HepG2 (cell line): Measurements from ENCODE around the gene LYZL6. TPM values are rescaled to one million over a fixed set of nuclear protein-coding genes. Genes with fewer than 3 reads are reported as not detected.

ENCODE experiments used
- AGO2 ChIP-seq: fragments of 200-400 bp; formaldehyde crosslinking; optimal IDR thresholded peaks from 2 replicates; pipeline ENCODE3; 2017; ENCODE audit warnings: mild to moderate bottlenecking, low read depth, low read length, moderate library complexity
- MZF1 ChIP-seq: sonication (generic); formaldehyde crosslinking; IDR thresholded peaks from 2 replicates; pipeline ENCODE4 v1.8.1; 2023; ENCODE audit warnings: mild to moderate bottlenecking, missing genetic modification reagents, borderline replicate concordance
- NCOA2 ChIP-seq: sonication (generic); formaldehyde crosslinking; IDR thresholded peaks from 2 replicates; pipeline ENCODE4 v1.8.0; 2022; ENCODE audit warnings: inconsistent platforms
- NFIC ChIP-seq: IDR thresholded peaks from 2 replicates; pipeline ENCODE4 v1.6.1; 2012; ENCODE audit warnings: mild to moderate bottlenecking, low read length, inconsistent platforms
- ZNF343 ChIP-seq: sonication (generic); formaldehyde crosslinking; IDR thresholded peaks from 2 replicates; pipeline ENCODE4 v1.4.0; 2020; ENCODE audit warnings: mild to moderate bottlenecking, missing genetic modification reagents
- ZNF749 ChIP-seq: sonication (generic); formaldehyde crosslinking; IDR thresholded peaks from 2 replicates; pipeline ENCODE4 v1.8.0; 2022; ENCODE audit warnings: mild to moderate bottlenecking, missing genetic modification reagents, moderate library complexity, borderline replicate concordance
- polyA plus RNA-seq, 8 experiments: library from polyadenylated mRNA; depleted of rRNA in 3 of 8; stranded (reverse) in 7 of 8; unstranded in 1 of 8; fragments of >200 nt; fragmentation: Illumina TruSeq in 4 of 8; extraction: Trizol in 4 of 8; gene quantifications; 2 replicates each; pipeline versions ENCODE4 v1.2.1 to v1.2.3, GENCODE V29; 2011 to 2016; ENCODE audit warnings: low read depth in 4 of 8, missing spikeins in 1 of 8, mixed read lengths in 1 of 8; ENCODE audit not compliant: insufficient read depth in 1 of 8
- total RNA-seq, 5 experiments: library from RNA; depleted of rRNA; stranded (reverse); fragments of >200 nt; fragmentation: Illumina TruSeq; extraction: Trizol; gene quantifications; 2 replicates each; pipeline ENCODE4 v1.2.3, GENCODE V29; 2016; ENCODE audit warnings: low read depth in 1 of 5
- TF ChIP-seq, protein P1 (sequence below): sonication (generic); formaldehyde crosslinking; IDR thresholded peaks from 2 replicates; pipeline ENCODE4 v1.8.1; 2022; ENCODE audit warnings: mild to moderate bottlenecking, missing genetic modification reagents
- TF ChIP-seq, protein P2 (sequence below): sonication (generic); formaldehyde crosslinking; conservative IDR thresholded peaks from 2 replicates; pipeline ENCODE4 v1.8.0; 2022; ENCODE audit warnings: mild to moderate bottlenecking, moderate library complexity, missing genetic modification reagents
- TF ChIP-seq, protein P3 (sequence below): sonication (generic); formaldehyde crosslinking; IDR thresholded peaks from 2 replicates; pipeline ENCODE4 v1.4.0; 2020; ENCODE audit warnings: missing genetic modification reagents
- TF ChIP-seq, protein P4 (sequence below), 2 experiments: fragments of 450-650 bp in 1 of 2; sonication (generic) in 1 of 2; formaldehyde crosslinking in 1 of 2; IDR thresholded peaks; 2 replicates each; pipeline versions ENCODE4 v1.6.1 to v1.8.0; 2016 to 2022; ENCODE audit warnings: antibody characterized with exemption in 1 of 2, mild to moderate bottlenecking in 1 of 2, missing genetic modification reagents in 1 of 2
- TF ChIP-seq, protein P5 (sequence below): sonication (generic); formaldehyde crosslinking; IDR thresholded peaks from 2 replicates; pipeline ENCODE4 v1.4.0; 2020; ENCODE audit warnings: missing genetic modification reagents

The LYZL6 gene
- total and polyA plus RNA-seq, 2 of the 13 experiments (the other 11 are each of a cell fraction or from before 2014, with no cell fraction given), result not detected

DNA sequence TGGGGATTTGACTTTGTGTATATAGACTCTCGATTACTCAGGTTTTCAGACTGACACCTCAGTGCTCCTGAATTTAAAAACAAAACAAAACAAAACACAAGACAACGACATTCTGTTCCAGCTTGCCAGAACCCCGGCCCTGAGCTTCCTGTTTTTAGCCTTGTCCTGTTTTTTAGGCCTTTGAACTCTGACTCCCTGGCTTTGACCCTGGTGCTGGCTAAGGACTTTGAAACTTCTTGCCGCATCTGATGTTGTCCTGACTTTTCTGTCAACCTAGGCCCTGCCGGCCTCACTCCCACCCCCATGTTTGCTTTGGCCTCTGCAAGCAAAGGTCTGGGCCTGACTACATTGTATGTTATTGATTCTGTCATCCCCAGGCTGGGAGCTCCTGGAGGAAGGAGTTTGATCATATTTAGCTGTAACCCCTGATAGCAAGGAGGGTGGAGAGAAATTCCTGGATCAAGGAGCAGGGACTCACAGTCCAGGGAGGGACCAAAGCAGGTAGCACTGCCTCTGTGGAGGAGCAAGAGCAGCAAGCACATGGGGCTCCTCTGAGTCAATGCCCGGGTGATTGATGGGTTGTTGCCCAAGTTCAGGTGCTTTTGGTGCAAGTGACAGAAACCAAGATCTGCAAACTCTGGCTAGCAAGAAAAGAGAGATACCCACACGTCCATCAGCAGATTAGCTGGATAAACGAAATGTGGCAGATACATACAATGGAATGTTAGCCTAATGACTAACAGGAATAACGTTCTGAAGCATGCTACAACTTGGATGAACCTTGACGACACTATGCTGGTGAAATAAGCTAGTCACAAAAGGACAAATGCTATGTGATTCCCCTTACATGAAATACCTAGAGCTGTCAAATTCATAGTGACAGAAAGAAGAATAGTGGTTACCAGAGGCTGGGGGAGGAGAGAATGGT lies 30.1 kb upstream of the LYZL6 start (continued):
- TF ChIP-seq, protein P1, sequence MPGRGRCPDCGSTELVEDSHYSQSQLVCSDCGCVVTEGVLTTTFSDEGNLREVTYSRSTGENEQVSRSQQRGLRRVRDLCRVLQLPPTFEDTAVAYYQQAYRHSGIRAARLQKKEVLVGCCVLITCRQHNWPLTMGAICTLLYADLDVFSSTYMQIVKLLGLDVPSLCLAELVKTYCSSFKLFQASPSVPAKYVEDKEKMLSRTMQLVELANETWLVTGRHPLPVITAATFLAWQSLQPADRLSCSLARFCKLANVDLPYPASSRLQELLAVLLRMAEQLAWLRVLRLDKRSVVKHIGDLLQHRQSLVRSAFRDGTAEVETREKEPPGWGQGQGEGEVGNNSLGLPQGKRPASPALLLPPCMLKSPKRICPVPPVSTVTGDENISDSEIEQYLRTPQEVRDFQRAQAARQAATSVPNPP (CRISPR knock-in tag), result peak; percentile 73; the same call in 1 of the 2 replicates
- TF ChIP-seq NCOA2 (CRISPR knock-in tag) (peak; percentile 98), ZNF343 (CRISPR knock-in tag) (no peak), MZF1 (CRISPR knock-in tag) (no peak), NFIC (peak; percentile 96; the same call in 1 of the 2 replicates), AGO2 (no peak), ZNF749 (CRISPR knock-in tag) (no peak)
- TF ChIP-seq, protein P2, sequence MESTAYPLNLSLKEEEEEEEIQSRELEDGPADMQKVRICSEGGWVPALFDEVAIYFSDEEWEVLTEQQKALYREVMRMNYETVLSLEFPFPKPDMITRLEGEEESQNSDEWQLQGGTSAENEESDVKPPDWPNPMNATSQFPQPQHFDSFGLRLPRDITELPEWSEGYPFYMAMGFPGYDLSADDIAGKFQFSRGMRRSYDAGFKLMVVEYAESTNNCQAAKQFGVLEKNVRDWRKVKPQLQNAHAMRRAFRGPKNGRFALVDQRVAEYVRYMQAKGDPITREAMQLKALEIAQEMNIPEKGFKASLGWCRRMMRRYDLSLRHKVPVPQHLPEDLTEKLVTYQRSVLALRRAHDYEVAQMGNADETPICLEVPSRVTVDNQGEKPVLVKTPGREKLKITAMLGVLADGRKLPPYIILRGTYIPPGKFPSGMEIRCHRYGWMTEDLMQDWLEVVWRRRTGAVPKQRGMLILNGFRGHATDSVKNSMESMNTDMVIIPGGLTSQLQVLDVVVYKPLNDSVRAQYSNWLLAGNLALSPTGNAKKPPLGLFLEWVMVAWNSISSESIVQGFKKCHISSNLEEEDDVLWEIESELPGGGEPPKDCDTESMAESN (CRISPR knock-in tag), result peak; percentile 61; the same call in 1 of the 2 replicates
- TF ChIP-seq, protein P3, sequence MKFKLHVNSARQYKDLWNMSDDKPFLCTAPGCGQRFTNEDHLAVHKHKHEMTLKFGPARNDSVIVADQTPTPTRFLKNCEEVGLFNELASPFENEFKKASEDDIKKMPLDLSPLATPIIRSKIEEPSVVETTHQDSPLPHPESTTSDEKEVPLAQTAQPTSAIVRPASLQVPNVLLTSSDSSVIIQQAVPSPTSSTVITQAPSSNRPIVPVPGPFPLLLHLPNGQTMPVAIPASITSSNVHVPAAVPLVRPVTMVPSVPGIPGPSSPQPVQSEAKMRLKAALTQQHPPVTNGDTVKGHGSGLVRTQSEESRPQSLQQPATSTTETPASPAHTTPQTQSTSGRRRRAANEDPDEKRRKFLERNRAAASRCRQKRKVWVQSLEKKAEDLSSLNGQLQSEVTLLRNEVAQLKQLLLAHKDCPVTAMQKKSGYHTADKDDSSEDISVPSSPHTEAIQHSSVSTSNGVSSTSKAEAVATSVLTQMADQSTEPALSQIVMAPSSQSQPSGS (CRISPR knock-in tag), result peak; percentile 95
- TF ChIP-seq, protein P4, sequence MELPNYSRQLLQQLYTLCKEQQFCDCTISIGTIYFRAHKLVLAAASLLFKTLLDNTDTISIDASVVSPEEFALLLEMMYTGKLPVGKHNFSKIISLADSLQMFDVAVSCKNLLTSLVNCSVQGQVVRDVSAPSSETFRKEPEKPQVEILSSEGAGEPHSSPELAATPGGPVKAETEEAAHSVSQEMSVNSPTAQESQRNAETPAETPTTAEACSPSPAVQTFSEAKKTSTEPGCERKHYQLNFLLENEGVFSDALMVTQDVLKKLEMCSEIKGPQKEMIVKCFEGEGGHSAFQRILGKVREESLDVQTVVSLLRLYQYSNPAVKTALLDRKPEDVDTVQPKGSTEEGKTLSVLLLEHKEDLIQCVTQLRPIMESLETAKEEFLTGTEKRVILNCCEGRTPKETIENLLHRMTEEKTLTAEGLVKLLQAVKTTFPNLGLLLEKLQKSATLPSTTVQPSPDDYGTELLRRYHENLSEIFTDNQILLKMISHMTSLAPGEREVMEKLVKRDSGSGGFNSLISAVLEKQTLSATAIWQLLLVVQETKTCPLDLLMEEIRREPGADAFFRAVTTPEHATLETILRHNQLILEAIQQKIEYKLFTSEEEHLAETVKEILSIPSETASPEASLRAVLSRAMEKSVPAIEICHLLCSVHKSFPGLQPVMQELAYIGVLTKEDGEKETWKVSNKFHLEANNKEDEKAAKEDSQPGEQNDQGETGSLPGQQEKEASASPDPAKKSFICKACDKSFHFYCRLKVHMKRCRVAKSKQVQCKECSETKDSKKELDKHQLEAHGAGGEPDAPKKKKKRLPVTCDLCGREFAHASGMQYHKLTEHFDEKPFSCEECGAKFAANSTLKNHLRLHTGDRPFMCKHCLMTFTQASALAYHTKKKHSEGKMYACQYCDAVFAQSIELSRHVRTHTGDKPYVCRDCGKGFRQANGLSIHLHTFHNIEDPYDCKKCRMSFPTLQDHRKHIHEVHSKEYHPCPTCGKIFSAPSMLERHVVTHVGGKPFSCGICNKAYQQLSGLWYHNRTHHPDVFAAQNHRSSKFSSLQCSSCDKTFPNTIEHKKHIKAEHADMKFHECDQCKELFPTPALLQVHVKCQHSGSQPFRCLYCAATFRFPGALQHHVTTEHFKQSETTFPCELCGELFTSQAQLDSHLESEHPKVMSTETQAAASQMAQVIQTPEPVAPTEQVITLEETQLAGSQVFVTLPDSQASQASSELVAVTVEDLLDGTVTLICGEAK (IDR thresholded peaks at IDR 0.05), result no peak
- TF ChIP-seq, protein P4 (CRISPR knock-in tag; IDR thresholded peaks at IDR 0.05), result peak; percentile 81; the same call in 1 of the 2 replicates
- TF ChIP-seq, protein P5, sequence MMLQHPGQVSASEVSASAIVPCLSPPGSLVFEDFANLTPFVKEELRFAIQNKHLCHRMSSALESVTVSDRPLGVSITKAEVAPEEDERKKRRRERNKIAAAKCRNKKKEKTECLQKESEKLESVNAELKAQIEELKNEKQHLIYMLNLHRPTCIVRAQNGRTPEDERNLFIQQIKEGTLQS (CRISPR knock-in tag), result peak; percentile 80
